IPS-15b (cell line): ENCODE data around the gene PSMG1.

ENCODE experiments used
- H3K27me3 ChIP-seq: one replicate; pipeline ENCODE4 v1.6.1; 2013; ENCODE audit warnings: low read length; ENCODE audit not compliant: control insufficient read depth, insufficient read depth
- H3K36me3 ChIP-seq: one replicate; pipeline ENCODE4 v1.6.1; 2013; ENCODE audit warnings: low read length; ENCODE audit not compliant: control insufficient read depth, insufficient read depth
- H3K4me1 ChIP-seq: one replicate; pipeline ENCODE4 v1.6.1; 2013; ENCODE audit warnings: mild to moderate bottlenecking, low read length; ENCODE audit not compliant: control insufficient read depth, insufficient read depth
- H3K4me3 ChIP-seq: one replicate; pipeline ENCODE4 v1.5.1; 2013; ENCODE audit warnings: low read depth, low read length
- H3K9ac ChIP-seq: one replicate; pipeline ENCODE4 v1.6.1; 2013; ENCODE audit warnings: low read depth, mild to moderate bottlenecking, low read length
- H3K9me3 ChIP-seq: one replicate; pipeline ENCODE4 v1.6.1; 2013; ENCODE audit warnings: mild to moderate bottlenecking, low read length; ENCODE audit not compliant: control insufficient read depth, insufficient read depth

Gene PSMG1

GRCh38 chr21:39209334-39209688 is 26.1 kb upstream of the PSMG1 start:
- Histone ChIP-seq H3K36me3 (peaks cover 7% of the 10 kb centered on the region), H3K27me3 (no peaks in the 10 kb centered on the region), H3K4me1 (no peaks in the 10 kb centered on the region), H3K4me3 (no peak overlapping the region), H3K9ac (no peak overlapping the region), H3K9me3 (no peaks in the 10 kb centered on the region)

GRCh38 chr21:39208624-39209333 is 25.5 kb upstream of the PSMG1 start:
- Histone ChIP-seq H3K27me3 (no peaks in the 10 kb centered on the region), H3K9me3 (no peaks in the 10 kb centered on the region), H3K36me3 (peaks cover 7% of the 10 kb centered on the region), H3K4me1 (no peaks in the 10 kb centered on the region), H3K4me3 (no peak overlapping the region), H3K9ac (no peak overlapping the region)

- H3K27me3 ChIP-seq: no peaks in the 10 kb centered on the region
- H3K36me3 ChIP-seq: peaks cover 9% of the 10 kb centered on the region
- H3K4me3 ChIP-seq: no peak overlapping the region
- no peak overlapping the region for H3K9ac ChIP-seq
- H3K9me3 ChIP-seq: no peaks in the 10 kb centered on the region
- H3K4me1 ChIP-seq: no peaks in the 10 kb centered on the region
Measured at GRCh38 chr21:39204134-39204533, 20.9 kb upstream of the PSMG1 start.

GRCh38 chr21:39198800-39199199 is 15.5 kb upstream of the PSMG1 start:
- Histone ChIP-seq H3K9ac (no peak overlapping the region), H3K36me3 (peaks cover 7% of the 10 kb centered on the region), H3K9me3 (no peaks in the 10 kb centered on the region), H3K27me3 (no peaks in the 10 kb centered on the region), H3K4me3 (no peak overlapping the region), H3K4me1 (no peaks in the 10 kb centered on the region)

- H3K36me3 ChIP-seq: peaks cover 7% of the 10 kb centered on the region
- no peak overlapping the region for H3K9ac ChIP-seq
- H3K4me3 ChIP-seq: no peak overlapping the region
- H3K9me3 ChIP-seq: no peaks in the 10 kb centered on the region
- no peaks in the 10 kb centered on the region for H3K4me1 ChIP-seq
- no peaks in the 10 kb centered on the region for H3K27me3 ChIP-seq
Measured at GRCh38 chr21:39197448-39198233, 14.4 kb upstream of the PSMG1 start.

DNA sequence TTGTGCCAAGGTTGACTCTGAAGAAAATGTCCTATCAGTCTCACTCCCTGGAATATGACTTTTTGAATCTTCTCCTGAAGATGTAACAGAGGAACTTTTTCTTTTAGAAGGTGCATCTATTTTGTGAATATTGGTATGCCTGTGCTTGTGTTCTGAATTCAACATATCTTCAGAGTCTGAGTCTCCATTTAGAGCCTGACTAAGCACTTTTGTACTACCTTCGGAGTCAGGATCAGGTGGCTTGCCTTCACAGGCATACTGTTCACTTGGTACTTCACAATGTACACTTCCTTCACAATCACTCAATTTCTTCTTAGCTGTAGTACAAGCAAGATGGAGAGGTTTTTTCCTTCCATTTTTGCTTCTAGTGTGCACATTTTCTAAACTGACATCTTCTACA is 13.6 kb upstream of the PSMG1 start:
- Histone ChIP-seq H3K9me3 (no peaks in the 10 kb centered on the region), H3K27me3 (no peaks in the 10 kb centered on the region), H3K36me3 (peaks cover 7% of the 10 kb centered on the region), H3K9ac (no peak overlapping the region), H3K4me3 (no peak overlapping the region), H3K4me1 (no peaks in the 10 kb centered on the region)

DNA sequence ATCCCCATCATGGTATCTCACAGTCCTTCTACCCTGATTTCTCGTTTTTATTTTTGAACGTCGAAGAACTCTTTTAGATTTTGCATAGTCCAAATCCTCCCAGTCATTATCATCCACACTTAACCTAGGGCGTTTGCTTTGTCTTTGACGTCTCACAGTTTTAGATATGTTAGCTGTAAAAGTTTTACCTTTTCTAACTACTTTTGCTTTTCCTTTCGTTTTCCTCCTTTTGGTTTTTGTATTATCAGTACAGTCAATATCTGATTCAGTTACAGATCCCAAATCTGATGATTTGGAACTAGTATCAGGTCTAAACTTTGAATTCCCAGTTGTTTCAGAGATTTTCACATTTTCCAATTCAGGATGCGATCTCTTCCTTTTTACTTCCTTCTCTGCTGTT is 13.1 kb upstream of the PSMG1 start:
- no peaks in the 10 kb centered on the region for H3K27me3 ChIP-seq
- peaks cover 7% of the 10 kb centered on the region for H3K36me3 ChIP-seq
- H3K4me3 ChIP-seq: no peak overlapping the region
- no peaks in the 10 kb centered on the region for H3K9me3 ChIP-seq
- no peaks in the 10 kb centered on the region for H3K4me1 ChIP-seq
- H3K9ac ChIP-seq: no peak overlapping the region

DNA sequence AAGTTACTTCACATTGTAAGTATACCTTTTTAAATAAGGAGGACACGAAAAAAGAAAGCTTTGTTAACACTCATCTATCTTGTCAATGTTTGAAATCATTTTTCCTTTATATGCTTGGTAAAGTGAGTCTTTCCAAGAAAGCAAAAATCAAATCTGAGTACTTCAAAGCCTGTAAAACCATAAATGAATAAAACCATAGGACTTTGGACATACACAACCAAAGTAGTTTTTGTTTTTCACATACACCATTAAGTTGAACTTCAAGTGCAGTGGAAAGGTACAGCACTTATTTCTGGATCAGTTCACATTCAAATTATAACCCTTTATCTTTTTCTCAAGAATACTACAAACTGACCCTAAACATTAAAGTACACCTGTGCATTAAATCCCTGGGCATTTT is 10.1 kb upstream of the PSMG1 start:
- H3K9ac ChIP-seq: no peak overlapping the region
- peaks cover 3% of the 10 kb centered on the region for H3K36me3 ChIP-seq
- H3K4me3 ChIP-seq: no peak overlapping the region
- H3K27me3 ChIP-seq: no peaks in the 10 kb centered on the region
- H3K4me1 ChIP-seq: no peaks in the 10 kb centered on the region
- no peaks in the 10 kb centered on the region for H3K9me3 ChIP-seq

GRCh38 chr21:39189857-39190604 is 6.8 kb upstream of the PSMG1 start:
- Histone ChIP-seq H3K9me3 (no peaks in the 10 kb centered on the region), H3K27me3 (no peaks in the 10 kb centered on the region), H3K9ac (no peak overlapping the region), H3K4me1 (no peaks in the 10 kb centered on the region), H3K36me3 (no peaks in the 10 kb centered on the region), H3K4me3 (no peak overlapping the region)

- Histone ChIP-seq H3K9ac (no peak overlapping the region), H3K4me3 (no peak overlapping the region), H3K27me3 (no peaks in the 10 kb centered on the region), H3K36me3 (no peaks in the 10 kb centered on the region), H3K9me3 (no peaks in the 10 kb centered on the region), H3K4me1 (no peaks in the 10 kb centered on the region)
Measured at GRCh38 chr21:39188521-39189139, 5.4 kb upstream of the PSMG1 start.

- no peak overlapping the region for H3K4me3 ChIP-seq
- H3K27me3 ChIP-seq: no peaks in the 10 kb centered on the region
- no peak overlapping the region for H3K9ac ChIP-seq
- H3K4me1 ChIP-seq: peaks cover 3% of the 10 kb centered on the region
- no peaks in the 10 kb centered on the region for H3K9me3 ChIP-seq
- H3K36me3 ChIP-seq: no peaks in the 10 kb centered on the region
Measured at GRCh38 chr21:39187141-39187540, 3.9 kb upstream of the PSMG1 start.
